HG03442 (cell line): ENCODE measurements around the gene MIF.
"Not testable (repeated sequence)": the region's sequence is repeated elsewhere in the genome, so short reads cannot be mapped to it uniquely, and the experiment has no call there.

Source experiments
- ATAC-seq: cut with Tn5 transposase; IDR thresholded peaks from one replicate; pipeline ENCODE4 v1.9.1; 2021; ENCODE audit warnings: mild to moderate bottlenecking, moderate library complexity; ENCODE audit not compliant: unreplicated experiment

The MIF gene

GRCh38 chr22:23938328-23939016, 44.3 kb downstream of the MIF start:
- no peak for ATAC-seq

GRCh38 chr22:23939017-23939357, 44.8 kb downstream of the MIF start:
- ATAC-seq: no peak

GRCh38 chr22:23940166-23940565, 46.0 kb downstream of the MIF start:
- ATAC-seq: not testable (repeated sequence)
